ENCODE results near the gene FXYD5. TPM values are rescaled to one million over a fixed set of nuclear protein-coding genes. Genes with fewer than 3 reads are reported as not detected.

Gene FXYD5
- total RNA-seq, 2 experiments from 2014 or later, result 286 to 292 TPM

- ChIA-PET CTCF (interaction anchor here (0.7 to 1.2 kb wide), 2 partner anchors 25 to 865 kb away, joined by 3 read pairs; no protein-coding TSS in a partner anchor), POLR2A (interaction anchor here (0.9 kb wide), 1 partner anchor 63 kb away, joined by 3 read pairs; no protein-coding TSS in a partner anchor)
Observed at GRCh38 chr19:35216833-35217648, 62.5 kb downstream of the FXYD5 start.

GRCh38 chr19:35217649-35217990, 63.1 kb downstream of the FXYD5 start:
- POLR2A ChIA-PET, result interaction anchor here (0.9 kb wide), 1 partner anchor 64 kb away, joined by 3 read pairs; no protein-coding TSS in a partner anchor
- CTCF ChIA-PET, result interaction anchor here (0.7 to 1.2 kb wide), 2 partner anchors 26 to 866 kb away, joined by 3 read pairs; no protein-coding TSS in a partner anchor

GRCh38 chr19:35219008-35219407, 64.5 kb downstream of the FXYD5 start:
- ChIA-PET CTCF (interaction anchor here (0.6 kb wide), 1 partner anchor 52 kb away, joined by 3 read pairs; no protein-coding TSS in a partner anchor), POLR2A (no interaction called here)

Other genes with a start within 250 kb of the FXYD5 start
- gene ZNF30, start 227.8 kb upstream of the FXYD5 start, total RNA-seq, result 1 to 10 TPM; 4.3 to 5.4 TPM
- 1 to 10 TPM; 4.5 to 5.0 TPM for gene ZNF792, start 190.5 kb upstream of the FXYD5 start, total RNA-seq
- gene GRAMD1A, start 154.4 kb upstream of the FXYD5 start, total RNA-seq, result 100 to 1,000 TPM; 183 to 188 TPM
- 1 to 10 TPM in 1 of 2 experiments, under 1 TPM in 1; 0.99 to 1.3 TPM for gene SCN1B, start 124.3 kb upstream of the FXYD5 start, total RNA-seq
- not detected for gene HPN, start 113.0 kb upstream of the FXYD5 start, total RNA-seq
- gene FXYD3, start 38.9 kb upstream of the FXYD5 start, total RNA-seq, result not detected
- not detected for gene LGI4, start 19.7 kb upstream of the FXYD5 start, total RNA-seq
- gene FXYD1, start 15.9 kb upstream of the FXYD5 start, total RNA-seq, result not detected
- gene FXYD7, start 11.5 kb upstream of the FXYD5 start, total RNA-seq, result not detected
- gene FAM187B, start 74.0 kb downstream of the FXYD5 start, total RNA-seq, result not detected
- 10 to 100 TPM; 25.1 to 25.3 TPM for gene LSR, start 94.3 kb downstream of the FXYD5 start, total RNA-seq
- gene USF2, start 114.2 kb downstream of the FXYD5 start, total RNA-seq, result 100 to 1,000 TPM; 106 to 112 TPM
- gene HAMP, start 127.8 kb downstream of the FXYD5 start, total RNA-seq, result under 1 TPM; 0.48 to 0.55 TPM
- gene MAG, start 137.4 kb downstream of the FXYD5 start, total RNA-seq, result not detected
- gene CD22, start 174.5 kb downstream of the FXYD5 start, total RNA-seq, result under 1 TPM; 0.13 to 0.23 TPM
- not detected for gene FFAR1, start 193.2 kb downstream of the FXYD5 start, total RNA-seq
- gene FFAR3, start 203.7 kb downstream of the FXYD5 start, total RNA-seq, result under 1 TPM; 0.38 to 0.42 TPM
- gene GPR42, start 216.3 kb downstream of the FXYD5 start, total RNA-seq, result not detected